NCI-H748 treated with DMSO at 0.1 percent for 48 hours (cell line): ENCODE results near the gene FAM83C.
"Not testable (repeated sequence)": the region's sequence is repeated elsewhere in the genome, so short reads cannot be mapped to it uniquely, and the experiment has no call there.

Experiments used
- DNase-seq: peaks from one replicate; lab custom pipeline; 2025; lab: John Stamatoyannopoulos, UW

The FAM83C gene

GRCh38 chr20:35263532-35264341, 28.5 kb downstream of the FAM83C start:
- no peak for DNase-seq

- not testable (repeated sequence) for DNase-seq
These were observed 29.3 kb downstream of the FAM83C start for GRCh38 chr20:35262731-35263531.

- DNase-seq, result not testable (repeated sequence)
These were observed 29.9 kb downstream of the FAM83C start for GRCh38 chr20:35262321-35262720.

- no peak for DNase-seq
These were observed 31.8 kb downstream of the FAM83C start for GRCh38 chr20:35260426-35260825.

- no peak for DNase-seq
These were observed 34.9 kb downstream of the FAM83C start for GRCh38 chr20:35257175-35257909.

- no peak for DNase-seq
These were observed 37.7 kb downstream of the FAM83C start for GRCh38 chr20:35254448-35254999.

- DNase-seq, result no peak
These were observed 39.2 kb downstream of the FAM83C start for GRCh38 chr20:35253010-35253409.

GRCh38 chr20:35252598-35252997, 39.6 kb downstream of the FAM83C start:
- not testable (repeated sequence) for DNase-seq

- no peak for DNase-seq
These were observed 40.2 kb downstream of the FAM83C start for GRCh38 chr20:35252037-35252461.

GRCh38 chr20:35251613-35251940, 40.6 kb downstream of the FAM83C start:
- no peak for DNase-seq

GRCh38 chr20:35248641-35249475, 43.4 kb downstream of the FAM83C start:
- no peak for DNase-seq

GRCh38 chr20:35246723-35247122, 45.5 kb downstream of the FAM83C start:
- no peak for DNase-seq

- no peak for DNase-seq
These were observed 48.2 kb downstream of the FAM83C start for GRCh38 chr20:35243986-35244385.

- no peak for DNase-seq
These were observed 48.9 kb downstream of the FAM83C start for GRCh38 chr20:35243317-35243716.

- no peak for DNase-seq
These were observed 51.4 kb downstream of the FAM83C start for GRCh38 chr20:35240811-35241293.

- no peak for DNase-seq
These were observed 52.0 kb downstream of the FAM83C start for GRCh38 chr20:35240083-35240810.

GRCh38 chr20:35238735-35239134, 53.5 kb downstream of the FAM83C start:
- DNase-seq, result no peak

- no peak for DNase-seq
These were observed 54.1 kb downstream of the FAM83C start for GRCh38 chr20:35238170-35238569.

GRCh38 chr20:35237486-35237885, 54.7 kb downstream of the FAM83C start:
- no peak for DNase-seq

- DNase-seq, result no peak
These were observed 56.3 kb downstream of the FAM83C start for GRCh38 chr20:35235881-35236280.
